HL-60 (cell line): ENCODE results near the gene HS3ST4.

Source experiments
- CTCF ChIP-seq: IDR thresholded peaks from one replicate; pipeline ENCODE4 v1.5.1; 2011; ENCODE audit warnings: low read length, control low read depth, inconsistent platforms; ENCODE audit not compliant: insufficient read depth
- GABPA ChIP-seq: IDR thresholded peaks from 2 replicates; pipeline ENCODE4 v1.6.1; 2012; ENCODE audit warnings: low read depth
- POLR2AphosphoS5 ChIP-seq: IDR thresholded peaks from 2 replicates; pipeline ENCODE4 v1.6.1; 2012; ENCODE audit warnings: low read depth
- REST ChIP-seq: IDR thresholded peaks from 2 replicates; pipeline ENCODE4 v1.6.1; 2012; ENCODE audit warnings: low read depth; ENCODE audit not compliant: insufficient replicate concordance
- SPI1 ChIP-seq: IDR thresholded peaks from 2 replicates; pipeline ENCODE4 v1.6.1; 2012; ENCODE audit warnings: low read depth, mild to moderate bottlenecking, borderline replicate concordance

GRCh38 chr16:25988882-25989281 is 297.1 kb downstream of the HS3ST4 start:
- no peak for TF ChIP-seq CTCF
- no peak for TF ChIP-seq POLR2AphosphoS5
- TF ChIP-seq GABPA = no peak
- TF ChIP-seq SPI1 = no peak
- TF ChIP-seq REST = no peak
